HuH-7 (cell line): ENCODE data around the gene TNFAIP2.
A peak's percentile ranks its signal among the peaks of the same experiment; 100 is the strongest.
"Not testable (repeated sequence)": the region's sequence is repeated elsewhere in the genome, so short reads cannot be mapped to it uniquely, and the experiment has no call there.

Source experiments
- DNase-seq: peaks from one replicate; pipeline ENCODE4 v3.0.0; 2011; ENCODE audit warnings: low spot score

TNFAIP2 gene

GRCh38 chr14:103107941-103108748, 15.1 kb upstream of the TNFAIP2 start:
- no peak for DNase-seq

- no peak for DNase-seq
These were observed 14.5 kb upstream of the TNFAIP2 start for GRCh38 chr14:103108749-103109207.

GRCh38 chr14:103109535-103110441, 13.5 kb upstream of the TNFAIP2 start:
- no peak for DNase-seq

- no peak for DNase-seq
These were observed 12.5 kb upstream of the TNFAIP2 start for GRCh38 chr14:103110681-103111231.

GRCh38 chr14:103111232-103111868, 11.9 kb upstream of the TNFAIP2 start:
- no peak for DNase-seq

GRCh38 chr14:103112400-103113243, 10.6 kb upstream of the TNFAIP2 start:
- no peak for DNase-seq

GRCh38 chr14:103113303-103113702, 10.0 kb upstream of the TNFAIP2 start:
- no peak for DNase-seq

GRCh38 chr14:103113774-103114173, 9.5 kb upstream of the TNFAIP2 start:
- no peak for DNase-seq

GRCh38 chr14:103115086-103115679, 8.1 kb upstream of the TNFAIP2 start:
- DNase-seq: not testable (repeated sequence)

- no peak for DNase-seq
These were observed 7.3 kb upstream of the TNFAIP2 start for GRCh38 chr14:103115845-103116572.

GRCh38 chr14:103116636-103117035, 6.6 kb upstream of the TNFAIP2 start:
- DNase-seq: no peak

- not testable (repeated sequence) for DNase-seq
These were observed 5.8 kb upstream of the TNFAIP2 start for GRCh38 chr14:103117499-103117898.

GRCh38 chr14:103118018-103118662, 5.1 kb upstream of the TNFAIP2 start:
- no peak for DNase-seq

GRCh38 chr14:103118663-103119404, 4.4 kb upstream of the TNFAIP2 start:
- DNase-seq: no peak

GRCh38 chr14:103119527-103119926, 3.7 kb upstream of the TNFAIP2 start:
- not testable (repeated sequence) for DNase-seq

- DNase-seq: no peak
These were observed 2.0 kb upstream of the TNFAIP2 start for GRCh38 chr14:103121121-103121845.

- DNase-seq: peak; percentile 85
These were observed 1.2 kb upstream of the TNFAIP2 start for GRCh38 chr14:103121846-103122584.
